ENCODE results near the gene NPAS4.

DNA sequence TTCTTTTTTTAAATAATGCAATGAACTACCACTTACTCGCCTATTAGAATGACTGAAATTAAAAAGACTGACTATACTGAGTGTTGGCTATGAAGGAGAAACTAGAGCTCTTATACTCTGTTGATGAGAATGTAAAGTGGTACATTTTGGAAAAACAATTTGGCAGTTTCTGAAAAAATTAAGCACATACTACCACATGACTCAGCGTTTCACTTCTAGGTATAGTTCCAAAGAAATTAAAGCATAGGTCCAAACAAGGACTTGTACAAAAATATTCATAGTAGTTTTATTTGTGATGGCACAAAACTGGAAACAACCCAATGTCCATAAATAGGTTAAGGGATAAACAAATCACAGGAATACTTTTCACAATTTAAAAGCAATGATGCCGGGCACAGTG lies 26.9 kb upstream of the NPAS4 start:
- TF ChIP-seq, protein P1, sequence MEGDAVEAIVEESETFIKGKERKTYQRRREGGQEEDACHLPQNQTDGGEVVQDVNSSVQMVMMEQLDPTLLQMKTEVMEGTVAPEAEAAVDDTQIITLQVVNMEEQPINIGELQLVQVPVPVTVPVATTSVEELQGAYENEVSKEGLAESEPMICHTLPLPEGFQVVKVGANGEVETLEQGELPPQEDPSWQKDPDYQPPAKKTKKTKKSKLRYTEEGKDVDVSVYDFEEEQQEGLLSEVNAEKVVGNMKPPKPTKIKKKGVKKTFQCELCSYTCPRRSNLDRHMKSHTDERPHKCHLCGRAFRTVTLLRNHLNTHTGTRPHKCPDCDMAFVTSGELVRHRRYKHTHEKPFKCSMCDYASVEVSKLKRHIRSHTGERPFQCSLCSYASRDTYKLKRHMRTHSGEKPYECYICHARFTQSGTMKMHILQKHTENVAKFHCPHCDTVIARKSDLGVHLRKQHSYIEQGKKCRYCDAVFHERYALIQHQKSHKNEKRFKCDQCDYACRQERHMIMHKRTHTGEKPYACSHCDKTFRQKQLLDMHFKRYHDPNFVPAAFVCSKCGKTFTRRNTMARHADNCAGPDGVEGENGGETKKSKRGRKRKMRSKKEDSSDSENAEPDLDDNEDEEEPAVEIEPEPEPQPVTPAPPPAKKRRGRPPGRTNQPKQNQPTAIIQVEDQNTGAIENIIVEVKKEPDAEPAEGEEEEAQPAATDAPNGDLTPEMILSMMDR (IDR thresholded peaks at IDR 0.05) = no peak
- TF ChIP-seq POLR2A (IDR thresholded peaks at IDR 0.05) (no peak), EP300 (IDR thresholded peaks at IDR 0.05) (no peak)
